NCI-H446 treated with DMSO at 0.1 percent for 48 hours (cell line): ENCODE data around the gene TMEM183A.
"Not testable (repeated sequence)": the region's sequence is repeated elsewhere in the genome, so short reads cannot be mapped to it uniquely, and the experiment has no call there.

ENCODE experiments used
- DNase-seq: peaks from one replicate; lab custom pipeline; 2025; lab: John Stamatoyannopoulos, UW

TMEM183A gene, protein sequence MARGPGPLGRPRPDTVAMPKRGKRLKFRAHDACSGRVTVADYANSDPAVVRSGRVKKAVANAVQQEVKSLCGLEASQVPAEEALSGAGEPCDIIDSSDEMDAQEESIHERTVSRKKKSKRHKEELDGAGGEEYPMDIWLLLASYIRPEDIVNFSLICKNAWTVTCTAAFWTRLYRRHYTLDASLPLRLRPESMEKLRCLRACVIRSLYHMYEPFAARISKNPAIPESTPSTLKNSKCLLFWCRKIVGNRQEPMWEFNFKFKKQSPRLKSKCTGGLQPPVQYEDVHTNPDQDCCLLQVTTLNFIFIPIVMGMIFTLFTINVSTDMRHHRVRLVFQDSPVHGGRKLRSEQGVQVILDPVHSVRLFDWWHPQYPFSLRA

DNA sequence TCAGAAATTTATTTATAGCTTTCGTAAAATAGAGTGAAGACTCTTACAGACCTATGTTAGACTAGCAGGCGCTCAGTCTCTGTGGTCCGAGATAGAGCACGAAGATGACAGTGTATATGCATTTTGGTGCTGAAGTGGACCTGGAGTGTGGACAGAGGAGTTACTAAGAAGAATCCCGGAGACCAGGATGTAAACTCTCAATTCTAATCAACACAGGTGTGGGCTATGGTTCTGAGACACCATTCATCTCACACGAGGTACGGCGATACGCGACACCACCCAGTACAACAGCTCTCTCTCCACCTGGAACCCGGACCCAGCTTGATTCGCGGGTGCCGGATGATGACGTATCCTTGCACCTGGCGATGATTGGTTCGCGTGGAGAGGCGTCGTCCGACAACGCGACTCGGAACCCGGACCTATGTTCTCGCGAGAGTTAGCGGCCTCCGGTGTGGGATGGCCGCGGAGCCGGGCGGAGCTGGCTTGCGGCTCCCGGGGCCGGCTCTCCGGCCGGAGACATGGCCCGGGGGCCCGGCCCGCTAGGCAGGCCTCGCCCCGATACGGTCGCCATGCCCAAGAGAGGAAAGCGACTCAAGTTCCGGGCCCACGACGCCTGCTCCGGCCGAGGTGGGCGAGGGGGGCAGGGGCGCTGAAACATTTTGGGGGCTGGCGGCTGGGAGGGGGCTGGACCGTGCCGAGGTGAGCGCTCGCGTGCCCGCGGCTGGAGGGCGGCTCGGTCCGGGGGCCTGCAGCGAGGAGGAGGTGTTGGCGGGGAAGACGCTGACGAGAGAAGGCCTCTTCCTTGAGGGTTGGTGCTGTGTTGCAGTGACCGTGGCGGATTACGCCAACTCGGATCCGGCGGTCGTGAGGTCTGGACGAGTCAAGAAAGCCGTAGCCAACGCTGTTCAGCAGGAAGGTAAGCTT, at the start of gene TMEM183A:
Gene TMEM183A, plus strand, starts transcription at position 427 of the 924 bp plus-strand sequence. Its CDS starts 92 bp downstream, at position 519.
- DNase-seq, result peak; percentile 93

DNA sequence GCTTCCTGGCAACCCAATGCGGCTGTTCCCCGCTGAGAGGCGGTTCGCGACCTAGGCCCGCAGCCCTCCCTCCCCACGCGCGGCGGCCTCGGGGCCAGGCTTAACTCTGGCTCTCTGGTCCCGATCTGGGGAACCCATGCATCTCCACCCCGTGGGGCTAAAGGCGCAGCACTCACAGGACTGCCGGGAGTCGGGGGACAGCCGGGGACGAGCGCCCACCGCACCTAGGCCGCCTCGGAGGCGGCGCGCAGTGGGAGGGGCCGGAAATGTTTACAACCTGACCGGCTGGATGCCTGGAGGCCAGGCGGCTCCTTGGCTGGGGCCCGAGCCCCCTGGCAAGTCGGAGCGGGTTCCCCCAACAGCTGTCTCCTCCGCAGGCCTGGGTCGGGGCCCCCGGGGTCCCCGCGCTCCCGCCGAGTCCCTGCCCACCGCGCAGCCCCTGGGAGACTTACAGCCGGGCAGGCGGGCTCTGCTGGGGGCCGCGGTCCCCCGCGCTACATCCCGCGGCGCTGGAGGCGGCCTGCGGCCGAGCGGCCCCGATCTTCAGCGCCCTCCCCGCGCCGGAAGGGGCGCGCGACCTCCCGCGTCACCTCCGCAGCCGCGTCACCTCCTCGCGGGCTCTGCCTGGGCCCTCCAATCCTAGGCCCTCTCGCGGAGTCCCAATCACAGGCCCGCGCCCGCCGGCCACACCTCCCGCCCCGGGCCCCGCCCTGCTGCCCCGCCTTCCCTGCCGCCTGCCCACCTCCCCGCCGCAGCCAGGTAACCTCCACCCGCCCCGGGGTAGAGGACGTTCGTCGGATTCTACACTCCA, 49.2 kb upstream of the TMEM183A start, which contains the start of gene ADIPOR1:
Gene ADIPOR1, minus strand, starts transcription at position 580 of the 811 bp plus-strand sequence. CDS start 7,242 bp downstream, outside the sequence.
- DNase-seq, result peak; percentile 46

DNA sequence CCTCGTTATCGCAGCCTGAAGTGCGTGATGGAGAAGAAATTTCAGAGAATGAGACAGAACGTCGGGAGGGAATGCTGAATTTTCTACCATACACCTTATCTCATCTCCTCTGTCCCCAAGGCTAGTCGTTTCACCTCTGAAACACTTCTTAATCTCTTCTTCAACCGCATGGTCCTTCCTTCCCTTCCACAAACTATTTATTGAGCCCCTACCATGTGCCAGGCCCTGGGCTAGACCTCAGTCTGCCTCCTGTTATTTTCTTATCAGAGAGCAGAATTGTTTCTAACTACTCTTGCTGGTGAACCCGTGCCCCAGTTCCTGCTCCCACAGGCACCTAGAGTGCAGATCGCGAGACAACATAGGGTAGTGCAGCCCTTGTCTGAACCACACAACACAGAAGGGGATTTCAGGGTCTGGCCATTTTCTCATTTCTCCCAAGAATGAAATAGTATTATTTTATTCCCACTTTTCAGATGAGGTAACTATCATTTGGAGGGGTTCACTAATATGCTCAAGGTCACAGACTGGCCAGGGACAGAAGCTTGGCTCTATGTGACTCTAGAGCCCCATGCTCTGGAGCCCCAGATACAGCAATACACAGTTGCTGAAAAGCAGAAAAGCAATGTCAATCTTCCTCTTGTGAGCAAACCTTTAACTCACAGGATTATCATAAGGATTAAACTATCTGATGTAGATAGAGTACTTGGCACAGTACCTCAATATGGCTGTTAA, 48.5 kb upstream of the TMEM183A start:
- DNase-seq, result no peak

DNA sequence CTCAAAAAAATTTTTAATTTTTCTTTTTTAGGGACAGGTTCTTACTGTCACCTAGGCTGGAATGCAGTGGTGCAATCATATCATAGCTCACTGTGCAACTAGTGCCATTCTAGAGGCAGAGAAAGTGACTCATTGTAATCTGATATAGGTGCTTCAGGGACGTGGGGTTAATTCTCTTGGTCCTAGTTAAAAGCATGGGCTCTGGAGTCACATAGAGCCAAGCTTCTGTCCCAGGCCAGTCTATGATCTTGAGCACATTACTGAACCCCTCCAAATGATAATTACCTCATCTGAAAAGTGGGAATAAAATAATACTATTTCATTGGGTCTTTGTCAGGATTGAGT, 47.9 kb upstream of the TMEM183A start:
- DNase-seq, result no peak

DNA sequence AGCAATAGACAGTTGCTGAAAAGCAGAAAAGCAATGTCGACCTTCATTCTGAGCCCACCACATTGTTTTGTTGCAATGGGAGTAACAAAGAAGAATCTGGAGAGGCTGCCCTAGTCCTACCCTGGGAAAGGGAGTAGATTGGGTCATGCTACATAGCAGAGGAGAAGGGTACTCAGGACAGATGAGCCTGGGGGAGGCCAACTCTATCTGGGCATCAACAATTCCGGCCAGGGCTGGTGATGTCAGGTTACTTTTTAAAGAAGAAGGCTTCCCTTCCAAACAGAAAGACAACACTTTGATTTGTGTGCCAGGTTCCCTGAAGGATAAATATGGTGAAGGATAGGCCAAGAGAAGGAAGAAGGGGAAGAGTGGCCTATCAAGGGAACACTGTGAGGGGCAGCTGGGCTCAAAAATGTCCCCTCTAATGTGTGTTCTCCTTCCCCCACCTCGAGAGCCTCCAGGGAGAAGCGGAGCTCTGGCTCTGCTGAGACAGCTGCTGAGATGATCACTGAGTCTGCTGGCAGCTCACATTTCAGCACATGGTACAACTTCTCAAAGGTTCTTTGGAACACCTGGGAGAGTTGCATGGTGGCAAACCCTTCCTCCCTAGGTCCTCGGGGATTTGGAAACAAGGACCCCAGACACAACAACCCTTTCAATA, 45.8 kb upstream of the TMEM183A start:
- DNase-seq, result no peak

DNA sequence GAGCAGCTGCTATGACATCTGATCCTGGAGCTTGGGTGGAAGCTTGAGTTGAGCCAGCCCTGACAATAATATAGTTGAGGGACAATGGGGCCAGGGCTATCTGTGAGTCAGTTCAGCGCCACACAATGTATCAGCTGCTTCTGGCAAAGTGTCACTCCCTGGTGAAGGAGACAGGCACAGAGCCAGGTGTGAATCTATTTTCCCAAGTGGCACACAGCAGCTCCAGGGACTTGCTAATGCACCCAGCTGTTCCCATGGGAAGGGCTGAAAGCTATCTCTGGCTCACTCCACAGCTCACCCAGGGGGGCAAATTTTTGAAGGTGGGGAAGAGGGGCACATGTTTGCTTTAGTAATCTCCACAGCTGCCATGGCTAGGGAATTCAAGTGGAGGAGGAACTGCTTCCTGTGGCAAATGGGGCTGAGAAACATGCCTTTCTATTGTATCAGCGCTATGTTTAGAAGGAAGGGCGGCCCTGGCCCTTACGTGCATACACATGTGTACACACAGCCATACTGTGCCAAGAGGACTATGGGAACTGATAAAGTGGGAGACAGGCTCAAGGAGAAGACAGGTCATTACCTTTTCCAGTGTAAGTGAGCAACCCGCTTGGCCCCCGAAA, 42.3 kb upstream of the TMEM183A start:
- no peak for DNase-seq

DNA sequence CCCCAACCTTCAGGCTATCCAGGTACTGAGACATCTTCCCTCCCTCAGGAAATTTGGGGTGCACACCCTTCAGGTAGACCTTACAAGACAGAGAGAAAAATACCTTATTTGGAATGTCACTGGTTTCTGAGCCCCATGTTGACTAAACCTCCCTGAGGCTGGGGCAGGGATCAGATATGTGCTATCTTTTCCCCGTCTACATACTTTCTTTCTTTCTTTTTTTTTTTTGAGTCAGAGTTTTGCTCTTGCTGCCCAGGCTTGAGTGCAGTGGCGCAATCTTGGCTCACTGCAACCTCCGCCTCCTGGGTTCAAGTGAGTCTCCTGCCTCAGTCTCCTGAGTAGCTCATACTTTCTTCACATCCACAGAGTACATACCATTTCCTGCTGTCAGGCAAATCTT, 41.8 kb upstream of the TMEM183A start:
- DNase-seq, result no peak

DNA sequence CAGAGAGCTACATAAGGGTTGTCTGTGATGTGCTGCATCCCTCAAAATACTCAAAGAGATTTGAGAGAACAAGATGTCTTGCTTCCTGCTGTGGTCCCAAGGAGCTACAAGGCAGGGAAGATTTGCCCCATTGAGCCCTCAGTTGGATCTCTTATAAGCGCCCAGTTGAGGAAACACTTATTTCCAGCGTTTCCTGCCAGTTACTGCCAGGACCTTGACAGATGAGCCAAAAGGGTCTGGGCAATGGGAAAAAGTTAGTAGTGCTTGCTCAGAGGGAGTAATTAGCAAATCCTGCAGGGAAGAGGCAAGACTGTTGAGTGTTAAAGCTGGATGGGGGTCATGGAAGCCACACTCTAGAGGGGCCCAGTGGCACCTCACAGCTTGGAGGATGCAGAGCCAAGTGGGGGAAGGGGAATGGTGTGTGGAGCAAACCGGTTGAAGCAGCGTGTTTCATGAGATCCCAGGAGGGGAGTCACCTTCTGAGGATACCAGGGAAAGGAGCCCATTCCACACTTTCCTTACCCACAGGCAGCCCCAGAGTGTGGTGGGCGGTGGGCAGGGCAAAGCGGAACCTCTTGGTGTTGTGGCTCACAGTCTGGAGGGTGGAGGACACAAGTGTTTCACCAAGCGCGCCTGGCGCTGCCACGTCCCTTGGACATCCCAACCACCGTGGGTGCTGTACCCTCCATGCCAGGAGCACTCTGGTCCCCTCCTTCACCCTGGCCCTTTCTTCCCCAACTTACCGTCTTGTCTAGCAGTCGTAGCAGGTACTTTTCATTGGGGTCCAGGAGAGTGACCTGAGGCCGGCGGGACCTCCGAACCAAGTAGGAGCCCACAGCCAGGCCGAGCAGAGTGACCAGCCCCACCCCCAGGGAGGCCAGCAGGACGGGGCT, 40.9 kb upstream of the TMEM183A start:
- no peak for DNase-seq

DNA sequence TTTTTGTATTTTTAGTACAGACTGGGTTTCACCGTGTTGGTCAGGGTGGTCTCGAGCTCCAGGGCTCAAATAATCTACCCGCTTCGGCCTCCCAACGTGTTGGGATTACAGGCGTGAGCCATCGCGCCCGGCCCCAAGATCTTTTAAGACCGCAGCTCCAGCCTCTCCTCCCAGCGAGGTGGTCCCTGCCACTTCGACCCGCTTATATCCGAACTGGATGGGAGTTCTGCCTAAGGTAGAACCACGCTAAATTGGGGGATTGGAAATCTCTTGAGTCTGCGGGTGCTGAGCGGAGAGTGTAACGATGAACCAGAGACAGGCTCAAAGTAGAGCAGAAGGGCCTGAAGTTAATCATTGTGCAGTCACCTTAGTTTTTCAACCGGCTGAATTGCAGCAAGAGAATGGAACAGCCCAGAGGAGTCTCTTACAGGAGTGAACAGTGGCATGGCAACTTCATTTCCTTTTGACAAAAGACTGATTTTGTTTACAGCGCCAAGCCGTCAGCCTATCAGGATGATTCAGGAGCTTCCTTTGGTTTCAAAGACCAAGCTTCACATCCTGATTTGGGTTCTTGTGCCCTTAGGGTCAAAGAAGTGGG, 39.4 kb upstream of the TMEM183A start:
- no peak for DNase-seq

DNA sequence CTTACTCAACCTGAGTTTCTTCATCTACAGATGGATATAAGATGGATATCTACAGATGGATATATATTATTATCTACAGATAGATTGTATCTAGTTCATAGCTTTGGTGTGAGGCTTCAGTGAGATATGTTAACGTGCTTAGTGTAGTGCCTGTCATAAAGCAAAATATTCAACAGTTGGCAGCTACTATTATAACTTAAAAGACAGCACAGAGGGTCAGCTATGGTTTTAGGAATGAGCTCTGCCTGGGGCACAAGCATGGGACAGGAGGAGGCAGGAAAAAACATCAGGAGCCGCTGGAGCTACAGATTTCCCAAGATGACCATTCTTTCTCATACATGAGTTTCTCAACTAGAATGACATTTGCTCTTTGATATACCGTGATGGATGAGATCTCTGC, 38.8 kb upstream of the TMEM183A start:
- no peak for DNase-seq

DNA sequence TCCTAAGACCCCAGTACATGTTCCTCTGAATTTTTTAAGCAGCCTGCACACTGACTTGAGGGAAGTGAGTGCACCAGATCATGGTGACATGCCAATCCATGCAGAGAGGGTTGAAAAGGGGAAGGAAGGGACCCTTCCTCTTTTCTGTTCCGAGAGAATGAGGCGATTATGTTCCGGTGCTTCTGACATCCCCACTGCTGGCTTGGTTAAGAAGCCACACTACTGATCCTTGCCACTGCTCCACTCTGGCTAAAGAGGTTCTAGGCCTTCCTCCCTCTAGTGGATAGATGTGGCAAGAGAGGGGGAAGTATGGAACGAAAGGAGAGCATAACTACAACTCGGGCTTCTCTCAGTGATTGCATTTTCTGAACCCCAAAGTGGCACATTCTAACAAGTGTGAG, 38.3 kb upstream of the TMEM183A start:
- no peak for DNase-seq

DNA sequence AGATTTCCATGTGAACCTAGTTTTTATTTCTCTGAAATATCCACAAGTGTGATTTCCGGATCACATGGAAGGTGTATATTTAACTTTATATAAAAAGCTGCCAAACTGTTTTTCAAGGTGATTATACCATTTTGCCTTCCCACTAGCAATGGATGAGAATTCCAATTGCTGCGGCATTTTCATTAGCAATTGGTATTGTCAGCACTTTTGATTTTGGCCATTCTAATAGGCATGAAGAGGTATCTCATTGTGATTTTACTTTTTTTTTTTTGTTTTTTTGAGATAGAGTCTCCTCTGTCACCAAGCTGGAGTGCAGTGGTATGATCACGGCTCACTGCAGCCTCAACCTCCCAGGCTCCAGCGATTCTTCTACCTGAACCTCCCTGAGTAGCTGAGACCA, 35.1 kb upstream of the TMEM183A start:
- DNase-seq, result no peak

DNA sequence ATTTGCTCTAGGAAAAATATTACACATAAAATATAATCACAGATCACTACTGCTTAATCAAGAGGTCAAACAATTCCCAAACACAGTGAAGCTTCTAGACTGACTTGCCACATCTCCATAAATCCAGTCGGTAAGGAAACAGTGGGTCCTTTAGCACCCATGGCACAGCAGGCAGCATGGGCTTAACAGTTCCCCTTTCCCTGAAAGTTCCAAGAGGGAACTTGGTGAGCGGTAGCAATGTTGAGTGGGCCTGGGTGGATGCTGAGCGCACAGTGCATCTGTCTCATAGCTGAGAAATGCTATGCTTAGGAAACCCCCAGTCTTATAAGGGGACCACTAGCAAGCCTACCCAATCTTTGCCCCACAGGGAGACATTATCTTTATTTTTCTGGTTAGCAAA, 32.3 kb upstream of the TMEM183A start:
- no peak for DNase-seq

DNA sequence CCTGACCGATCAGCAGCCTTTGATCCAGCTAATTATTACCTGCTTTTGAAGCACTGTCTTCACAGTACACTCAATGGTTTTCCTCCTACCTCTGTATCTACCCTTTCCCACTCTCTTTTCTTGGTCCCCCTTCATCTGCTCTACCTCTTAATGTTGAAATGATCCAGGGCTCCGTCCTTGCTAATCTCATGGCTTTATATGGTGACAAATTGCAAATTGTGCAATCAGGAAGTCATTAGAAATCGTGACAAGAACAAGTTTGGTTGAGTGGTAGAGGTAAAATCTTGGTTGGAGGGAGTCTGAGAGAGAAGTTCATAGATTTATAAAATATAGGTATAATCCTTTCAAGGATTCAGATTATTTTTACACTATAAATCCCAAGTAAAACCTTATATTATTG, 30.5 kb upstream of the TMEM183A start:
- DNase-seq, result no peak

DNA sequence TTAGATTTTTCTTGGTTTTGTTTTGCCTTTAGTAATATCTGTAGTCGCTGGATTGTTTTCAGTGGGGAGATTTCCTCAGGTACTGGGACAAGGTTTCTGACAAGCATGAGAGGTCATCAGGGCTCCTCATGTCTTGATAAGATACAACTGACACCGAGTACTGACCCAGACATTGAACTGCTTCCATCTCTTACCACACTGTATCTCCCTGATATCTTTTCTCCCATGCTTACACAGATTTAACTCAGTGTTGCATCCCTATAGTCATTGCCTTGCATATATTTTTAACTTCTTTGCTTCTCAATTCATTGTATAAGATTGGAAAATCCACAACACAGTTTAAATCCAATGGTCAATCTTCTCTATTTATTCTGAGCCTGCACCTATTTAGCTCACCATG, 27.7 kb upstream of the TMEM183A start:
- DNase-seq, result no peak

DNA sequence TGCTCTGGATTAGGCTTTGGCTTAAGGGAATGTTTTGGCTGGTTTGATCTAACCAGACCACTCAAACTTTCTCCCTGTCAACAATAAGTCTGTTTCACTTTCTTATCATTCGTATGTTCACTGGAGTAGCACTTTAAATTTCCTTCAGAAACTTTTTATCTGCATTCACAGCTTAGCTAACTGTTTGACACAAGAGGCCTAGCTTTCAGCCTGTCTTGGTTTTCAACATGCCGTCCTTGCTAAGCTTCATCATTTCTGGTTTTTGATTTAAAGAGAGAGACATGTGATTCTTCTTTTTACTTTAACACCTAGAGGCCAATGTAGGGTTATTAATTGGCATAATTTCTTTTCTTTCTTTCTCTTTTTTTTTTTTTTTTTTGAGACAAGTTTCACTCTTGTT, 25.2 kb upstream of the TMEM183A start:
- no peak for DNase-seq

DNA sequence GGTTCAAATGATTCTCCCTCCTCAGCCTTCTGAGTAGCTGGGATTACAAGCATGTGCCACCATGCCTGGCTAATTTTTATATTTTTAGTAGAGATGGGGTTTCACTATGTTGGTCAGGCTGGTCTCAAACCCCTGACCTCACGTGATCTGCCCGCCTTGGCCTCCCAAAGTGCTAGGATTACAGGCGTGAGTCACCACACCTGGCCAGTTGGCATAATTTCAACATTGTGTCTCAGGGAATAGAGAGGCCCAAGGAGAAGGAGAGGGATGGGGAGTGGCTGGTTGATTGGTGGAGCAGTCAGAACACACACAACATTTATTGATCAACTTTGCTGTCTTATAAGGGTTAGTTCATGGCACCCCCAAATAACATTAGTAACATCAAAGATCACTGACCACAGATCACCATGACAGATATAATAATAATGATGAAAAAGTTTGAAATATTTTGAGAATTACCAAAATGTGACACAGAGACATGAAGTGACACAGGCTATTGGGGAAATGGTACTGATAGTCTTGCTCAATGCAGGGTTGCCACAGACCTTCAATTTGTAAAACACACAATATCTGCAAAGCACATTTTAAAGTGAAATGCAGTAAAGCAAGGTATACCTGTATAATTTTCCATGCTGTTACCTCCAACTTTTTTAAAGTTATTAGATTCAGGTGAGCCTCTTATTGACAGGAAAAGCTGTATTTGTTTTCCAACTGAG, 24.3 kb upstream of the TMEM183A start:
- DNase-seq, result no peak

DNA sequence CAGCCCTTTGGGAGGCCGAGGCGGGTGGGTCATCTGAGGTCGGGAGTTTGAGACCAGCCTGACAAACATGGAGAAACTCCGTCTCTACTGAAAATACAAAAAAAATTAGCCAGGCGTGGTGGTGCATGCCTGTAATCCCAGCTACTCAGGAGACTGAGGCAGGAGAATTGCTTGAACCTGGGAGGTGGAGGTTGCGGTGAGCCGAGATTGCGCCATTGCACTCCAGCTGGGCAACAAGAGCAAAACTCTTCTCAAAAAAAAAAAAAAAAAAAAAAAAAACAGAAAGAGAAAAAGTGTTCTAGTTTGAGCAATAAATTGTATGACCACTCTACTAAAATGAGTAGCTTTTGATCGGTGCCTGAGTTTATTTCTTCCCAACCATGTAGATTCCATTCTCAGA, 21.1 kb upstream of the TMEM183A start:
- DNase-seq, result not testable (repeated sequence)
